DND-41 (cell line): Measurements from ENCODE around the gene ROCK2.

Experiments
- ATAC-seq: fragments of 200-7000 bp; cut with Tn5 transposase; 3 replicates; pipeline ENCODE4 v1.9.1; 2021; ENCODE audit warnings: low read depth; ENCODE audit not compliant: insufficient read depth
- DNase-seq: peaks from one replicate; pipeline ENCODE4 v3.0.0-alpha.2; 2020
- H2AFZ ChIP-seq: 2 replicates; pipeline ENCODE4 v1.6.0; 2012; ENCODE audit warnings: low read depth, low read length
- H3K27ac ChIP-seq: 2 replicates; pipeline ENCODE4 v1.5.1; 2012; ENCODE audit warnings: low read length, inconsistent platforms
- H3K27me3 ChIP-seq: fragments of 200-600 bp; sonication (generic); 2 replicates; pipeline ENCODE4 v1.6.0; 2012; ENCODE audit warnings: low read length, mild to moderate bottlenecking, inconsistent platforms; ENCODE audit not compliant: insufficient read depth, poor library complexity
- H3K36me3 ChIP-seq: 2 replicates; pipeline ENCODE4 v1.5.1; 2012; ENCODE audit warnings: low read length, inconsistent platforms; ENCODE audit not compliant: insufficient read depth
- H3K4me1 ChIP-seq: 2 replicates; pipeline ENCODE4 v1.5.1; 2012; ENCODE audit warnings: mild to moderate bottlenecking, low read length; ENCODE audit not compliant: insufficient read depth
- H3K4me2 ChIP-seq: 2 replicates; pipeline ENCODE4 v1.6.0; 2012; ENCODE audit warnings: mild to moderate bottlenecking, moderate library complexity, low read length, inconsistent platforms; ENCODE audit not compliant: insufficient read depth
- H3K4me3 ChIP-seq, 2 experiments: fragments of 200-600 bp in 1 of 2; shearing (Covaris generic) in 1 of 2; 2 replicates each; pipeline ENCODE4 v1.5.1; 2012 to 2016; ENCODE audit warnings: inconsistent platforms in 2 of 2, low read length in 2 of 2, mild to moderate bottlenecking in 2 of 2, low read depth in 1 of 2, moderate library complexity in 1 of 2
- H3K79me2 ChIP-seq: 2 replicates; pipeline ENCODE4 v1.6.0; 2012; ENCODE audit warnings: low read length, inconsistent platforms; ENCODE audit not compliant: insufficient read depth
- H3K9ac ChIP-seq: 2 replicates; pipeline ENCODE4 v1.6.0; 2012; ENCODE audit warnings: low read depth, mild to moderate bottlenecking, inconsistent platforms, low read length, moderate library complexity
- H3K9me3 ChIP-seq: 2 replicates; pipeline ENCODE4 v1.5.1; 2012; ENCODE audit warnings: low read length, moderate library complexity, mild to moderate bottlenecking, inconsistent platforms; ENCODE audit not compliant: insufficient read depth, severe bottlenecking
- H4K20me1 ChIP-seq: 2 replicates; pipeline ENCODE4 v1.6.0; 2012; ENCODE audit warnings: low read length; ENCODE audit not compliant: insufficient read depth
- CTCF ChIP-seq: IDR thresholded peaks from 2 replicates; pipeline ENCODE4 v1.5.1; 2012; ENCODE audit warnings: borderline replicate concordance, low read length, moderate library complexity, mild to moderate bottlenecking; ENCODE audit not compliant: poor library complexity, severe bottlenecking; ENCODE audit errors: extremely low read depth
- EZH2 ChIP-seq: IDR thresholded peaks from 3 replicates; pipeline ENCODE4 v1.6.1; 2012; ENCODE audit warnings: borderline replicate concordance, low read depth, mild to moderate bottlenecking, moderate library complexity, low read length, inconsistent platforms; ENCODE audit not compliant: severe bottlenecking

Gene ROCK2

GRCh38 chr2:11244091-11244826 is 100.2 kb downstream of the ROCK2 start:
- Histone ChIP-seq H3K4me1 (no peaks in the 10 kb centered on the region), H3K4me3 (no peak overlapping the region), H3K27me3 (no peaks in the 10 kb centered on the region), H3K9me3 (no peaks in the 10 kb centered on the region), H2AFZ (no peak overlapping the region), H3K9ac (no peak overlapping the region), H3K4me2 (no peak overlapping the region), H4K20me1 (no peaks in the 10 kb centered on the region), H3K27ac (no peak overlapping the region), H3K36me3 (peaks cover 11% of the 10 kb centered on the region; the same call in 1 of the 2 replicates), H3K79me2 (peaks cover 2% of the 10 kb centered on the region; the same call in 1 of the 2 replicates)
- TF ChIP-seq CTCF = no peak
- TF ChIP-seq EZH2 = no peak
- DNase-seq (no peak), ATAC-seq (no peak)

GRCh38 chr2:11243512-11243911 is 100.9 kb downstream of the ROCK2 start:
- Histone ChIP-seq H3K36me3 (peaks cover 11% of the 10 kb centered on the region; the same call in 1 of the 2 replicates), H3K27me3 (no peaks in the 10 kb centered on the region), H3K9me3 (no peaks in the 10 kb centered on the region), H2AFZ (no peak overlapping the region), H3K27ac (no peak overlapping the region), H3K79me2 (peaks cover 4% of the 10 kb centered on the region; the same call in 1 of the 2 replicates), H3K4me2 (no peak overlapping the region), H3K9ac (no peak overlapping the region), H3K4me1 (no peaks in the 10 kb centered on the region), H3K4me3 (no peak overlapping the region), H4K20me1 (no peaks in the 10 kb centered on the region)
- ATAC-seq = no peak
- DNase-seq = no peak
- no peak for TF ChIP-seq EZH2
- no peak for TF ChIP-seq CTCF

- peaks cover 4% of the 10 kb centered on the region; the same call in 1 of the 2 replicates for H3K79me2 ChIP-seq
- H3K9me3 ChIP-seq = no peaks in the 10 kb centered on the region
- no peak overlapping the region for H3K4me2 ChIP-seq
- H3K4me1 ChIP-seq = no peaks in the 10 kb centered on the region
- H3K27me3 ChIP-seq = no peaks in the 10 kb centered on the region
- TF ChIP-seq EZH2 (no peak), CTCF (no peak)
- no peak overlapping the region for H3K27ac ChIP-seq
- no peaks in the 10 kb centered on the region for H4K20me1 ChIP-seq
- H3K4me3 ChIP-seq = no peak overlapping the region
- ATAC-seq (no peak), DNase-seq (no peak)
- no peak overlapping the region for H2AFZ ChIP-seq
- H3K36me3 ChIP-seq = peaks cover 11% of the 10 kb centered on the region; the same call in 1 of the 2 replicates
- H3K9ac ChIP-seq = no peak overlapping the region
These were observed 101.8 kb downstream of the ROCK2 start for GRCh38 chr2:11242542-11243174.
